Measurements from ENCODE around the gene NLK. TPM values are rescaled to one million over a fixed set of nuclear protein-coding genes. Genes with fewer than 3 reads are reported as not detected.

Gene NLK
- total RNA-seq, 1 experiment from 2014 or later = 12.8 TPM

DNA sequence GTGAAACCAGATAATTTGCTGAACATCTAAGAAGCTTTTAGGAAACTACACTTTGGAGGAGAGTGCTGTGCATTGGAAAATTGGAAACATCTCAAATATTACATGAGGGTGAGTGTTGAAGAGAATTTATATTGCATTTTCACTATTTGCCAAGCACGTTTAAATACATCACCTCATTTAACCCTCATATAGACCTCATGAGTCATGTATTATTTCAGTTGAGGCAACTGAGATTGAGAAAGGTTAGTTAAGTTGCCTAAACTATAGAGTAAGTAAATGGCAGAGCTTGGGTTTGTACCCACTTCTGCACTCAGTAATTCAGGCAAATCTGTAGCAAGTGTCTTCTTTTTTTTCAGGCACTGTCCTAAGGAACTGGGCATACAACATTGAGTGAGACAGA is 3.7 kb upstream of the NLK start:
- TF ChIP-seq EZH2 (IDR thresholded peaks at IDR 0.05) = no peak
- DNase-seq (ENCODE audit: low read depth, low spot score) = no peak
- Histone ChIP-seq H3K4me1 (ENCODE audit: control insufficient read depth in 1 of 2, insufficient read depth in 2 of 2, low read length in 2 of 2) (peaks cover 4 to 14% of the 10 kb centered on the region in 2 experiments; a peak in 2 of 4 replicates), H4K20me1 (ENCODE audit: insufficient read depth) (no peaks in the 10 kb centered on the region), H3K27ac (ENCODE audit: low read depth, low read length) (no peak overlapping the region), H3K9me3 (ENCODE audit: control insufficient read depth in 1 of 2, insufficient read depth in 1 of 2, low read depth in 1 of 2, low read length in 2 of 2) (no peaks in the 10 kb centered on the region), H3K9me2 (ENCODE audit: insufficient read depth) (no peaks in the 10 kb centered on the region), H2AFZ (ENCODE audit: low read depth, low read length, poor library complexity, severe bottlenecking) (no peak overlapping the region), H3K4me3 (replicated peaks in 1 of 2; ENCODE audit: low read depth in 1 of 2, low read length in 2 of 2) (no peak overlapping the region), H3K9ac (ENCODE audit: low read length) (no peak overlapping the region), H3K27me3 (ENCODE audit: insufficient read depth, low read length) (no peaks in the 10 kb centered on the region), H3K79me2 (ENCODE audit: insufficient read depth, low read length) (peaks cover 17% of the 10 kb centered on the region; the same call in 1 of the 2 replicates), H3K36me3 (ENCODE audit: control insufficient read depth in 1 of 2, insufficient read depth in 2 of 2, low read length in 2 of 2) (no peaks in the 10 kb centered on the region), H3K4me2 (ENCODE audit: low read length) (no peak overlapping the region)
- BruUV-seq (replicated peaks) = no TSS peak
- RAD21 ChIA-PET (ENCODE audit: low non-redundant PET in 1 of 2, low total read pairs in 2 of 2, uncharacterized antibody in 2 of 2, unreplicated experiment in 2 of 2) = no interaction called here
- CTCF ChIA-PET = no interaction called here
- no peak for ATAC-seq
- intact Hi-C loops (cut with micrococcal nuclease) = no loop called here
- POLR2A ChIA-PET = no interaction called here

DNA sequence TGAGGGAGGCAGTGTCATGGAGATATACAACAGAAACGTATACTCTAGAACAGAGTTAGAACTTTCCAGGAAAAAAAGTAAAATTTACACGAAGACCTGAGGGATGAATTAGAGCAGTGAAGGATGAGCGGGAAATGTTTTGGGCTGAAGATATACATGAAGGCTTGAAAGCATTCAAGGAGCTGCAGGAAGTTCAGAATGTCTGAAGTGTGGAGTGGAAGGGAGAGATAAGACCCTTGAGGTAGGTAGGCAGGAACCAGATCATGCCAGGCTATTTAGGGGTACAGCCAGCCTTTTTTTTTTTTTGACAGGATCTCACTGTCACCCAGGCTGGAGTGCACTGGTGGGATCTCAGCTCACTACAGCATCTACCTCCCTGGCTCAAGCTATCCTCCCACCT is 3.2 kb upstream of the NLK start:
- Histone ChIP-seq H3K4me1 (ENCODE audit: control insufficient read depth in 1 of 2, insufficient read depth in 2 of 2, low read length in 2 of 2) (peaks cover 4 to 14% of the 10 kb centered on the region in 2 experiments; a peak in 2 of 4 replicates), H3K4me2 (ENCODE audit: low read length) (no peak overlapping the region), H2AFZ (ENCODE audit: low read depth, low read length, poor library complexity, severe bottlenecking) (no peak overlapping the region), H3K27ac (ENCODE audit: low read depth, low read length) (no peak overlapping the region), H4K20me1 (ENCODE audit: insufficient read depth) (no peaks in the 10 kb centered on the region), H3K4me3 (replicated peaks in 1 of 2; ENCODE audit: low read depth in 1 of 2, low read length in 2 of 2) (no peak overlapping the region), H3K79me2 (ENCODE audit: insufficient read depth, low read length) (peaks cover 22% of the 10 kb centered on the region), H3K9ac (ENCODE audit: low read length) (no peak overlapping the region), H3K36me3 (ENCODE audit: control insufficient read depth in 1 of 2, insufficient read depth in 2 of 2, low read length in 2 of 2) (no peaks in the 10 kb centered on the region), H3K9me3 (ENCODE audit: control insufficient read depth in 1 of 2, insufficient read depth in 1 of 2, low read depth in 1 of 2, low read length in 2 of 2) (no peaks in the 10 kb centered on the region), H3K27me3 (ENCODE audit: insufficient read depth, low read length) (no peaks in the 10 kb centered on the region), H3K9me2 (ENCODE audit: insufficient read depth) (no peaks in the 10 kb centered on the region)
- TF ChIP-seq, protein P1, sequence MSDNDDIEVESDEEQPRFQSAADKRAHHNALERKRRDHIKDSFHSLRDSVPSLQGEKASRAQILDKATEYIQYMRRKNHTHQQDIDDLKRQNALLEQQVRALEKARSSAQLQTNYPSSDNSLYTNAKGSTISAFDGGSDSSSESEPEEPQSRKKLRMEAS (IDR thresholded peaks at IDR 0.05) = no peak
- TF ChIP-seq ZBTB33 (IDR thresholded peaks at IDR 0.05; ENCODE audit: extremely low read depth, insufficient replicate concordance, low read length) = no peak
- TF ChIP-seq EGR1 (IDR thresholded peaks at IDR 0.05; ENCODE audit: low read depth) = no peak
- TF ChIP-seq FOSL1 (IDR thresholded peaks at IDR 0.05; ENCODE audit: low read depth) = no peak
- TF ChIP-seq TCF7L2 (IDR thresholded peaks at IDR 0.05; ENCODE audit: borderline replicate concordance, extremely low read depth, insufficient read depth, insufficient read length) = no peak
- TF ChIP-seq, protein P2, sequence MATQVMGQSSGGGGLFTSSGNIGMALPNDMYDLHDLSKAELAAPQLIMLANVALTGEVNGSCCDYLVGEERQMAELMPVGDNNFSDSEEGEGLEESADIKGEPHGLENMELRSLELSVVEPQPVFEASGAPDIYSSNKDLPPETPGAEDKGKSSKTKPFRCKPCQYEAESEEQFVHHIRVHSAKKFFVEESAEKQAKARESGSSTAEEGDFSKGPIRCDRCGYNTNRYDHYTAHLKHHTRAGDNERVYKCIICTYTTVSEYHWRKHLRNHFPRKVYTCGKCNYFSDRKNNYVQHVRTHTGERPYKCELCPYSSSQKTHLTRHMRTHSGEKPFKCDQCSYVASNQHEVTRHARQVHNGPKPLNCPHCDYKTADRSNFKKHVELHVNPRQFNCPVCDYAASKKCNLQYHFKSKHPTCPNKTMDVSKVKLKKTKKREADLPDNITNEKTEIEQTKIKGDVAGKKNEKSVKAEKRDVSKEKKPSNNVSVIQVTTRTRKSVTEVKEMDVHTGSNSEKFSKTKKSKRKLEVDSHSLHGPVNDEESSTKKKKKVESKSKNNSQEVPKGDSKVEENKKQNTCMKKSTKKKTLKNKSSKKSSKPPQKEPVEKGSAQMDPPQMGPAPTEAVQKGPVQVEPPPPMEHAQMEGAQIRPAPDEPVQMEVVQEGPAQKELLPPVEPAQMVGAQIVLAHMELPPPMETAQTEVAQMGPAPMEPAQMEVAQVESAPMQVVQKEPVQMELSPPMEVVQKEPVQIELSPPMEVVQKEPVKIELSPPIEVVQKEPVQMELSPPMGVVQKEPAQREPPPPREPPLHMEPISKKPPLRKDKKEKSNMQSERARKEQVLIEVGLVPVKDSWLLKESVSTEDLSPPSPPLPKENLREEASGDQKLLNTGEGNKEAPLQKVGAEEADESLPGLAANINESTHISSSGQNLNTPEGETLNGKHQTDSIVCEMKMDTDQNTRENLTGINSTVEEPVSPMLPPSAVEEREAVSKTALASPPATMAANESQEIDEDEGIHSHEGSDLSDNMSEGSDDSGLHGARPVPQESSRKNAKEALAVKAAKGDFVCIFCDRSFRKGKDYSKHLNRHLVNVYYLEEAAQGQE (IDR thresholded peaks at IDR 0.05; ENCODE audit: low read depth) = no peak
- no peak for TF ChIP-seq SP1 (IDR thresholded peaks at IDR 0.05; ENCODE audit: low read depth)
- no peak for TF ChIP-seq ZNF274 (IDR thresholded peaks at IDR 0.05; ENCODE audit: low read depth, low read length)
- no peak for TF ChIP-seq CBX3 (IDR thresholded peaks at IDR 0.05; ENCODE audit: low read depth)
- no peak for TF ChIP-seq POLR2A (IDR thresholded peaks at IDR 0.05; ENCODE audit: borderline replicate concordance, extremely low read depth, insufficient read depth, insufficient read length)
- TF ChIP-seq YY1 (IDR thresholded peaks at IDR 0.05; ENCODE audit: extremely low read depth, insufficient replicate concordance, low read depth, low read length) = no peak
- intact Hi-C loops (cut with micrococcal nuclease) = no loop called here
- RAD21 ChIA-PET (ENCODE audit: low non-redundant PET in 1 of 2, low total read pairs in 2 of 2, uncharacterized antibody in 2 of 2, unreplicated experiment in 2 of 2) = no interaction called here
- CTCF ChIA-PET = no interaction called here
- no TSS peak for BruUV-seq (replicated peaks)
- POLR2A ChIA-PET = no interaction called here
- ATAC-seq (no peak), DNase-seq (ENCODE audit: low read depth, low spot score) (no peak)

Data from HCT116 (cell line).